ENCODE results near the gene OR4D6.

Gene OR4D6

GRCh38 chr11:59448484-59448883 is 8.3 kb upstream of the OR4D6 start:
- no peak for TF ChIP-seq SUZ12 (IDR thresholded peaks at IDR 0.05; ENCODE audit: extremely low read depth, insufficient read depth, insufficient read length)
- no peak for TF ChIP-seq ZNF274 (IDR thresholded peaks at IDR 0.05; ENCODE audit: low read depth, low read length)
- TF ChIP-seq YY1 (IDR thresholded peaks at IDR 0.05; ENCODE audit: insufficient read depth, insufficient read length), result no peak
- Histone ChIP-seq H3K36me3 (ENCODE audit: insufficient read depth, insufficient read length, low read length) (no peaks in the 10 kb centered on the region), H3K4me3 (ENCODE audit: insufficient read length, low read depth) (no peak overlapping the region), H3K9ac (ENCODE audit: insufficient read length, low read depth) (no peak overlapping the region), H3K4me1 (ENCODE audit: insufficient read depth, insufficient read length) (no peaks in the 10 kb centered on the region), H3K27me3 (ENCODE audit: insufficient read depth, insufficient read length) (no peaks in the 10 kb centered on the region), H3K9me3 (ENCODE audit: insufficient read depth, low read length) (no peaks in the 10 kb centered on the region; the same call in 1 of the 2 replicates)
- no peak for DNase-seq (ENCODE audit: low read depth, low spot score)

- TF ChIP-seq SUZ12 (IDR thresholded peaks at IDR 0.05; ENCODE audit: extremely low read depth, insufficient read depth, insufficient read length) (no peak), YY1 (IDR thresholded peaks at IDR 0.05; ENCODE audit: insufficient read depth, insufficient read length) (no peak), ZNF274 (IDR thresholded peaks at IDR 0.05; ENCODE audit: low read depth, low read length) (no peak)
- H3K9me3 ChIP-seq (ENCODE audit: insufficient read depth, low read length), result no peaks in the 10 kb centered on the region
- H3K27me3 ChIP-seq (ENCODE audit: insufficient read depth, insufficient read length), result no peaks in the 10 kb centered on the region
- H3K4me1 ChIP-seq (ENCODE audit: insufficient read depth, insufficient read length), result no peaks in the 10 kb centered on the region
- H3K4me3 ChIP-seq (ENCODE audit: insufficient read length, low read depth), result no peak overlapping the region
- no peak overlapping the region for H3K9ac ChIP-seq (ENCODE audit: insufficient read length, low read depth)
- no peaks in the 10 kb centered on the region for H3K36me3 ChIP-seq (ENCODE audit: insufficient read depth, insufficient read length, low read length)
- DNase-seq (ENCODE audit: low read depth, low spot score), result no peak
Observed at GRCh38 chr11:59459916-59460315, 3.2 kb downstream of the OR4D6 start.

GRCh38 chr11:59463190-59463641 is 6.5 kb downstream of the OR4D6 start:
- no peak for TF ChIP-seq ZNF274 (IDR thresholded peaks at IDR 0.05; ENCODE audit: low read depth, low read length)
- TF ChIP-seq SUZ12 (IDR thresholded peaks at IDR 0.05; ENCODE audit: extremely low read depth, insufficient read depth, insufficient read length), result no peak
- no peak for TF ChIP-seq YY1 (IDR thresholded peaks at IDR 0.05; ENCODE audit: insufficient read depth, insufficient read length)
- DNase-seq (ENCODE audit: low read depth, low spot score), result no peak
- no peak overlapping the region for H3K9ac ChIP-seq (ENCODE audit: insufficient read length, low read depth)
- H3K4me1 ChIP-seq (ENCODE audit: insufficient read depth, insufficient read length), result no peaks in the 10 kb centered on the region
- H3K36me3 ChIP-seq (ENCODE audit: insufficient read depth, insufficient read length, low read length), result no peaks in the 10 kb centered on the region
- no peak overlapping the region for H3K4me3 ChIP-seq (ENCODE audit: insufficient read length, low read depth)
- H3K9me3 ChIP-seq (ENCODE audit: insufficient read depth, low read length), result no peaks in the 10 kb centered on the region
- H3K27me3 ChIP-seq (ENCODE audit: insufficient read depth, insufficient read length), result no peaks in the 10 kb centered on the region

- no peak for DNase-seq (ENCODE audit: low read depth, low spot score)
- Histone ChIP-seq H3K27me3 (ENCODE audit: insufficient read depth, insufficient read length) (no peaks in the 10 kb centered on the region), H3K9me3 (ENCODE audit: insufficient read depth, low read length) (no peaks in the 10 kb centered on the region), H3K4me1 (ENCODE audit: insufficient read depth, insufficient read length) (no peaks in the 10 kb centered on the region), H3K9ac (ENCODE audit: insufficient read length, low read depth) (no peak within 1 kb of the TSS), H3K36me3 (ENCODE audit: insufficient read depth, insufficient read length, low read length) (no peaks in the 10 kb centered on the region), H3K4me3 (ENCODE audit: insufficient read length, low read depth) (no peak within 1 kb of the TSS)
- TF ChIP-seq YY1 (IDR thresholded peaks at IDR 0.05; ENCODE audit: insufficient read depth, insufficient read length), result no peak
- TF ChIP-seq ZNF274 (IDR thresholded peaks at IDR 0.05; ENCODE audit: low read depth, low read length), result no peak
- TF ChIP-seq SUZ12 (IDR thresholded peaks at IDR 0.05; ENCODE audit: extremely low read depth, insufficient read depth, insufficient read length), result no peak
Observed at GRCh38 chr11:59473015-59473414, 16.3 kb downstream of the OR4D6 start, which contains the start of gene OR4D10. Gene OR4D10, plus strand, starts transcription at chr11:59473315. Its CDS starts 4,115 bp downstream, at chr11:59477430.

GRCh38 chr11:59475176-59475575 is 18.4 kb downstream of the OR4D6 start:
- Histone ChIP-seq H3K4me3 (ENCODE audit: insufficient read length, low read depth) (no peak overlapping the region), H3K27me3 (ENCODE audit: insufficient read depth, insufficient read length) (no peaks in the 10 kb centered on the region), H3K4me1 (ENCODE audit: insufficient read depth, insufficient read length) (no peaks in the 10 kb centered on the region), H3K9me3 (ENCODE audit: insufficient read depth, low read length) (no peaks in the 10 kb centered on the region), H3K36me3 (ENCODE audit: insufficient read depth, insufficient read length, low read length) (no peaks in the 10 kb centered on the region), H3K9ac (ENCODE audit: insufficient read length, low read depth) (no peak overlapping the region)
- no peak for DNase-seq (ENCODE audit: low read depth, low spot score)
- no peak for TF ChIP-seq SUZ12 (IDR thresholded peaks at IDR 0.05; ENCODE audit: extremely low read depth, insufficient read depth, insufficient read length)
- TF ChIP-seq ZNF274 (IDR thresholded peaks at IDR 0.05; ENCODE audit: low read depth, low read length), result no peak
- no peak for TF ChIP-seq YY1 (IDR thresholded peaks at IDR 0.05; ENCODE audit: insufficient read depth, insufficient read length)

- no peaks in the 10 kb centered on the region for H3K4me1 ChIP-seq (ENCODE audit: insufficient read depth, insufficient read length)
- no peak overlapping the region for H3K9ac ChIP-seq (ENCODE audit: insufficient read length, low read depth)
- no peak for DNase-seq (ENCODE audit: low read depth, low spot score)
- no peaks in the 10 kb centered on the region for H3K27me3 ChIP-seq (ENCODE audit: insufficient read depth, insufficient read length)
- TF ChIP-seq ZNF274 (IDR thresholded peaks at IDR 0.05; ENCODE audit: low read depth, low read length) (no peak), YY1 (IDR thresholded peaks at IDR 0.05; ENCODE audit: insufficient read depth, insufficient read length) (no peak), SUZ12 (IDR thresholded peaks at IDR 0.05; ENCODE audit: extremely low read depth, insufficient read depth, insufficient read length) (no peak)
- no peaks in the 10 kb centered on the region for H3K36me3 ChIP-seq (ENCODE audit: insufficient read depth, insufficient read length, low read length)
- no peak overlapping the region for H3K4me3 ChIP-seq (ENCODE audit: insufficient read length, low read depth)
- H3K9me3 ChIP-seq (ENCODE audit: insufficient read depth, low read length), result no peaks in the 10 kb centered on the region
Observed at GRCh38 chr11:59479906-59480305, 23.1 kb downstream of the OR4D6 start.

- no peaks in the 10 kb centered on the region for H3K27me3 ChIP-seq (ENCODE audit: insufficient read depth, insufficient read length)
- no peaks in the 10 kb centered on the region for H3K9me3 ChIP-seq (ENCODE audit: insufficient read depth, low read length)
- H3K4me3 ChIP-seq (ENCODE audit: insufficient read length, low read depth), result no peak overlapping the region
- no peaks in the 10 kb centered on the region for H3K4me1 ChIP-seq (ENCODE audit: insufficient read depth, insufficient read length)
- H3K36me3 ChIP-seq (ENCODE audit: insufficient read depth, insufficient read length, low read length), result no peaks in the 10 kb centered on the region
- no peak for TF ChIP-seq YY1 (IDR thresholded peaks at IDR 0.05; ENCODE audit: insufficient read depth, insufficient read length)
- TF ChIP-seq SUZ12 (IDR thresholded peaks at IDR 0.05; ENCODE audit: extremely low read depth, insufficient read depth, insufficient read length), result no peak
- TF ChIP-seq ZNF274 (IDR thresholded peaks at IDR 0.05; ENCODE audit: low read depth, low read length), result no peak
- DNase-seq (ENCODE audit: low read depth, low spot score), result no peak
- H3K9ac ChIP-seq (ENCODE audit: insufficient read length, low read depth), result no peak overlapping the region
Observed at GRCh38 chr11:59480359-59480758, 23.6 kb downstream of the OR4D6 start.
